Midbrain (tissue), 1 donor: ENCODE data around the gene HS3ST4.
"Not testable (repeated sequence)": the region's sequence is repeated elsewhere in the genome, so short reads cannot be mapped to it uniquely, and the experiment has no call there.

Experiments
- DNase-seq: peaks from one replicate; lab custom pipeline; 2025; lab: John Stamatoyannopoulos, UW

HS3ST4 gene

DNA sequence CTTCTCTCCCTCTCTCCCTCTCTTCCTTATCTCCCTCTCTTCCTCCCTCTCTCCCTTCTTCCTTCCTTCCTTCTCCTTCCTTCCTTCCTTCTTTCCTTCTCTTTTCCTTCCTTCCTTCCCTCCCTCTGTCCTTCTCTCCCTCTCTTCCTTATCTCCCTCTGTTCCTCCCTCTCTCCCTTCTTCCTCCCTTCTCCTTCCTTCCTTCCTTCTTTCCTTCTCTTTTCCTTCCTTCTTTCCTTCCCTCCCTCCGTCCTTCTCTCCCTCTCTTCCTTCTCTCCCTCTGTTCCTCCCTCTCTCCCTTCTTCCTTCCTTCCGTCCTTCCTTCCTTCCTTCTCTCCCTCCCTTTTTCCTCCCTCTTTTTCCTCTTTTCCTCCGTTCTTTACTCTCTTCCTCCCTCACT, 38.6 kb downstream of the HS3ST4 start:
- no peak for DNase-seq

DNA sequence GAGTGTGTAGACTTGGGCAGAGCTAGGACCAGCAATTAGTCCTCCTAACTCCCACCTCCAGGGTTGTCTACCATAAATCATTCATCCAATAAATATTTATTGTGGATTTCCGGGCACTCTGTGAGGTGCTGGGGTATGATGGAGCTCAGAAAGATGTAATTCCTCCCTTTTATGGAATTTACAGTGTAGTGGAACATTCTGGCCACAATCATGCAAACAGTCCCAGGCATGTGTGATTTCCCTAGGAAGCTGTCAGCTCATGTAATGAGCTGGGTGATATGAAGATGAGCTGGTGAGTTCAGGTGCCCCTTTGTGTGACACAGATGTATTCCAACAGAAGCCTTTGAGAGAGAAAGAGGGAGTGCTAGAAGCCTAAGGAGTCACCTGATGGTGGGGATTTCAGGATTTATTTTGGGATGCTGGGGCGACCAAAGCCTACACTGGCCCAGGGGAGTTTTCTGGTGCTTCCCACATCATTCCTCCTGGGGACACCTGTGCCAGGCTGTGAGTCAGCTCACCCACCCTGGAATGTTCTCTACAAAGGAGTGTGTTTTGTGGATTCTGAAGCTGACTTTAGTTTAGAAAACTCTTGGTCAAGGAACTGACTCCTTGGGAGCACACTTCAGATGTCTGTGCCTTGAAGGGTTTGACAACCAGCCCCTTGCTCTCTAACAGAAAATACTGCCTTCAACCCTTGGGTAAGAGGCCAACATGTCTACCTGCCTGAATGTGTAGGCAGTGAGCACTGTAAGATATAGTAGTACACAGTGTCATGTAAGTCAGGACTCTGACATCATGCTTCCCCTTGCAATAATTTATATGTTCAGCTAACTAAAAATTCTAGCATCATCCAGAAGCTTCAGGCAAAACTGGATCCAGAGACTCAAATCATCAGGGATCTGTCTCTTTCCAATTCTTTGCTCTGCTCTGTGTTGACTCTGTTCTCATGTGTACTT, 42.9 kb downstream of the HS3ST4 start:
- no peak for DNase-seq

DNA sequence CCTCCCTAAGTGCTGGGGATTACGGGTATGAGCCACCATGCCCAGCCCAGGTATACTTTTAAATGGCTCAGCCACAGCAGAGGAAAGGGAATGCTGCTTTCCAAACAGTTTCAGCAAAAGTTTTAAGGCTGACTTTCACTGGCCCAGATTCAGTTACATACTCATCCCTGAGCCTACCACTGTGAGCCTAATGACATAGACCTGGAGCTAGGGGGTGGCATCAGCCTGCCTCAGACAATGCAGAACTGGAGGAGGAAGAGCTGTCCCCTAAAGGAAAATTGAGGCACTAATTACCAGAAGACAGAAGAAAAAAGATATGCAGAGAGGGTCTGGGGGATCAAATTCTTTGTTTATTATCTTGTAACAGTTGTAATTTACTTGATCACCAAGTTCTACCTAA, 43.9 kb downstream of the HS3ST4 start:
- DNase-seq = no peak

DNA sequence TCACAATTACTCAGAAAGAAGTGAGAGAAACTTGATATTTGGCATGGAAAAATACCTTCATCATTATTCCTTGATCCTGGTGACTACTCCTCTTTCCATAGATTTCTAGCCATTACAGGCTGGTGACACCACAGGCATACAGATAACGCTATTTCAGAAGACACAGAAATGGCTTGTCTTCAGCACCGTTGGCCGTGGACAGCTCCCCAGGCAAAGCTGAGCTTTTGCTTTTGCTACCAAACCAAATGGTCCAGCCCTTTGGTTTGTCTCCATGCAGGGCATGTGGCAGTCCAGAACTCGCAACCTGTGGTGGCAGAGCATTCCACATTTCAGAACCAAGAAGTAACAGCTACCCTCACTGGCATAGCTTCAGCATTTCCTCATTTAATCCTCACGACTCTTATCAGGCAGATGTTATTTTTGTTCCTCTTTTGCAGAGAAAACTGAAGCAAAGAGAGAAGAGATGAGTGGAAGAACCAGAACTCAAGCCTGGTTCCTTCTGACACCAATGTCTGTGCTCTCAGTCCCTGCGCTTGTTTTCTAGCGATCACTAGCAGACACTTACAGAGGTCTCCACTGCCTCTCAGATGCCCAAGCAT, 55.5 kb downstream of the HS3ST4 start:
- no peak for DNase-seq

DNA sequence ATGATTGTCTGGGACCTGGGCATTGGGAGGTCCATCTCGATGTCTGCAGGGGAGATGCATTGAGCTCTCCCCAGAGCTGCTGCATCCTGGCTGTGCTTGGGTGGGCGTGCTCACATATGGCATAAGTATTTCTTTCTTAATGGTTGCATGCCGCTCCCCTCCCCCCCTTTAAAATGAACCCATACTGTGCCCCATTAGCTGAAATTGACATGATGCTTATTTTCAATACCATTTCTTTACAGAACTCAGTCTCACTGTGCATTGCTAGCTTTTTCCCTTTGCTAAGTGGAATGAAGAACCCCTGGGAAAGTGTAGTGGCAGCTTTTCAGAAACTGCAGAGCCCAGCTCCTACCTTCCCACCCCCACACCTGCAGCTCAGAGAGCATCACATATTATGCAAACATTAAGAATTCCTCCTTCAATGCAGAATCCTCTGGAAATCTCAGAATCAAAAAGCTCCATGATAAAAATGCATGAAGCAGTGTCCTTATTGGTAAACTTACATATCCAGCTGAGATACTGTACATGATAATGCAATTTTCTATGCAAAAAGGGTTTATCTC, 56.4 kb downstream of the HS3ST4 start:
- no peak for DNase-seq

DNA sequence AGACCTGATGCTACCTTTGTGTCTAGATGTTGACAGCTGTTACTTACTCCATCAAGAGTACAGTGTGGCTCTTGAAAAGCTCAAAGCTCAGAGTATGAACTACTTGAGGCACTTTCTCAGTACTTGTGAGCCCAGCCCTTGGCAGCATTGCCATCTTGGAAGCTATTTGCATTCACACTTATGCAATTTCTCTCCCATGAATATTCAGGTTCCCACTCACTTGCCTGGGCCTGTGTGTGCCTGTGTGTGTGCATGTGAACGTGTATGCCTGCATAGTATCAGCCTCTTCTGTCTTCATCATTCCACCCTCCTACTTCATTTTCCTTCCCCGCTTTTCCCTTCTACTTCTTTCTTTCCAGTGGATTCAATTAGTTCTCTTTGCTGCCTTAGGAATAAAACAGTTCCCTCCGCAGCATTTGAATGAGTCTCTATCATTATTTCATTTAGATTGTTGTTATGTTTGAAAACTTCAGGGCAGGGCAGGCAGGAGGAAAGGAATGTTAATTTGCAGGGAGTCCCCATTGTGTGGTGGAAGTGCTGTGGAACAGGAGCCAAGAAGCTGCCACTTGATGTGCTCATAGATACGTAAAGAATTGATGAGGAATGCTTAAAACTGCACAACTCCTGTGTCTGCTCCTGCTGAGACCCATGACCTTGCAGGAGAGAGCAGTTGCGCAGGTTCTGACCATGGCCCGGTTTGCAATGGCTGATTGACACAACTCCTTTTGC, 58.9 kb downstream of the HS3ST4 start:
- no peak for DNase-seq

DNA sequence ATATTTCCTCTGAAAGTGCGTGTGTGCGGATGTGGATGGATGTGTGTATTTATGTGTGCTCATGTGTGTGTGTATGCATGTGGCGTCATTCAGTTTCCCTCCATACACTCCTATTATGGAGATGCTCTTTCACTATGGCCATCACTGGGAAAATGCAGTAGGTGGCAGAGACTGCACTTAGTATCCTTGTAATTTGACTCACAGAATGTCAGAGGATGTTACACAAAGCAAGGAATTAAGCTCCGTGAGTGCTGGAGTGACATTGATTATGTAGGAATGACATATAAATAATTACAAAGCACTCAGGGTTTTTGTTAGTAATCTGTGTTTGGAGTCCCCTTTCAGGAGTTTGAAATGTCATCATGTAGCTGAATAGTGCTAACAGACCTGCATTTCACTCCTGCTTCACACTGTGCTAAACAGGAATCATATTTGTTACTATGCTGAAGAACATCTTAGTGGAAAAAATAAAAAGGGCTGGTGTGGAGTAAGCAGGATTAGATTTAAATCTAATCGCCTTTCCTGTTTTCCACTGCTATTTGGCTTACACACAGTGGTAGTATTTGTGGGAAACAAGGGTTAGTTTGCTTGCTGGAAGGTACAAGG, 59.6 kb downstream of the HS3ST4 start:
- no peak for DNase-seq

DNA sequence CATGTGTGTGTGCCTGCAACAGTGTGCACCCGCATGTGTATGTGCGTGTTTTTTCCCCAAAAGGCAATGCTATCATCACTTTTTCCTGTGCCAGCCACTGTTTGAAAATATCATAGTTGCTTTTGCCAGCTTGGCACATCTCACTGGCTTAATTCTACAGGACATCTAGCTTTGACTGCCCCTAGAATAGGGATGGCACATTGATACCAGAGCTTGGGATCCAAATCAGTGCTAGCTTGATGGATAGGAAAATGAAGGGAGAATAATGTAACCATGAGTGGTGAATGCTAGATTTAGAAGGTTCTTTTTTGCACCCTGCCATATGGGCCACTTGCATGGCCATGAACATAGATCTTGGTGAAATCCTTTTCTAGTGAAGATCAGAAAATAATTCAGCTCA, 72.7 kb downstream of the HS3ST4 start:
- DNase-seq = no peak

DNA sequence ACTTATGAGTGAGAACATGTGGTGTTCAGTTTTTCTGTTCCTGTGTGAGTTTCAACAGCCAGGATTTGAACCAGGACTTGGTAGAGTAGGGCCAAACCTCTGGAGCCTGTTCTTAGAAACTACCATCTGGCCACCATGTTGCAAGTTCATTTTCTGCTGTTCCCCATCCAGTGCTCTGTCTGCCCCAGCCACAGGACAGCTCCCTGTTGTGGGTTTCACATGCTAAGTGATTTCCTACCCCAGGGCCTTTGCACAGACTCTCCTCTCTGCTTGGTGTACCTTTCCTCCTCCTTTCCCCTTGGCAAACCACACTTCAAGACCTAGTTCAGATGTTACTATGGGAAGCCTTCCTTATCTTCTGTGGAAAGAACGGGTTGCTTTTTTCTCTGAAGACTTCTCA, 79.5 kb downstream of the HS3ST4 start:
- DNase-seq = no peak

DNA sequence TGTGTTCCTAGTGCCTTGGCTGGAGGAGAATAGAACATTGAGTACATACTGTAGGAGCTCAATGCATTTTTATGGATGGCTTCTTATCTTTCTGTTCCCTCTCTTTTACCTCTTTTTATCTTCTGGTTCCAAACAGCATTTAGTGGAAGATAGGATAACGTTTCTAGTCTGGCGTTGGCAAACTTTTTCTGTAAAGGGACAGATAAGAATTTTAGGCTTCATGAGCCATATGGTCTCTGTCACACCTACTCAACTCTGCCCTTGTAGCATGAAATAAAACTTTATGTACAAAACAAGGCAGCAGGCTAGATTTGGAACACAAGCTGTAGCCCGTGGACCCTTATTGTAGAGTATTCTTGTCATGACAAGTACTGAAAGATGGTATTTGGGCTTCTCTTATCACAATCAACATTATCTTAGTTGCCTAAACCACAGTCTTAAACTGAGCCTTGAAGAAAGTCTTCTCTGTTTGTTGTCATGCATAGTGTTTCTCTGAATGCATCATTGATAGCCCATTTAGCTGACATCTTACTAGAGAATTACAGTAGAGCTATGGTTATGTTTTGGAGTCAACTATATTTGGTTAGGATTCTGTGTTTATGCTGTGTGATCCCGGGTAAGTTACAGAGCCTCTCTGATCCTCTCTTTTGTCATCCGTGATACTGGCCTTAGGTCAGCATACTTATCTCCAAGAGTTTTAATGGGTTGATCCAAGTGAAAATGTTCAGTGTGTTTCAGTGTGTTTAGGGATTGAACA, 80.2 kb downstream of the HS3ST4 start:
- no peak for DNase-seq

DNA sequence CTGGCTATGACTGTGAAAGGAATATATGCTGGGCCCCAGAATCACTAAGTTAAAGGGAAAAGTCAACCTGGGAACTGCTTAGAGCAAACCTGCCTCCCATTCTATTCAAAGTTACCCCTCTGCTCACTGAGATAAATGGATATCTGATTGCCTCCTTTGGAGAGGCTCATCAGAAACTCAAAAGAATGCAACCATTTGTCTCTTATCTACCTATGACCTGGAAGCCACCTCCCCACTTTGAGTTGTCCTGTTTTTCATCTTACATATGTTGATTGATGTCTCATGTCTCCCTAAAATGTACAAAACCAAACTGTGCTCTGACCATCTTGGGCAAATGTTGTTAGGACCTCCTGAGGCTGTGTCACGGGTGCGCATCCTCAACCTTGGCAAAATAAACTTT, 84.5 kb downstream of the HS3ST4 start:
- DNase-seq = not testable (repeated sequence)

DNA sequence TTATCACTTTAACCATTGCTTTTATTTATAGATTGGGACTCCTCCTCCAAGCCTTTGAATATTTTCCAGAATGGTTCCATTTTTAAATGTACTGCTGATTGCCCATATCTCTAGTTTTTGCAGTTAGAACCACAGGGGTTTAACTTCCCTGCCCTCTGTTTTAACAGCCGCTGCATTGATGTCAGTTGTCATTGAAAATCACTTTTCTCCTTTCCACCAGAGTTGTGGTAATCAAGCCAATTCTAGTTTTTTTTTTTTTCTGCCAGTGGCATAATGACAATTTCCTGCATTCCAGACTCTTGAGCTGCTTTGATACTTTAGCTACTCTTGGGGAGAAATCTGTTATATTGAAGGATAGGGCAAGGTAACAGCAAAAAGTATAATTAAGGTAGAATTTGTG, 91.5 kb downstream of the HS3ST4 start:
- DNase-seq = no peak

DNA sequence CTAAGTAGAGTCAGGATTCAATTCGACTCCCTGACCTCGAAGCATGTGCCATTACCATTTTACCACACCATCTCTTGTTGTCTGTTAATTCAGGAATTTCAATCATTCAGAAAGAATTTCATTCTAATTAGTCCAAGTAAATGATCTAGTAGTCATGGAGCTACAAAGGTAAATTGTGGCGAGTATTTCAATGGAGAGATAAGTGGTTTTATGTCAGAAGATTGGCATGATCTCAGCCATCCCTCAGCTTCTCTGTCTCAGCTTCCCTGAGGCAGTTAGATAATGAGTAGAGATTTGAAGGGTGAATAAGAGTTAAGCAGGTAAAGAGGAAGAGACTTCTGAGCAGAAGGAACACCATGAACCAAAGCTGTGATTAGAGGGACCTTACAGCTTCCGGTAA, 93.6 kb downstream of the HS3ST4 start:
- DNase-seq = no peak

DNA sequence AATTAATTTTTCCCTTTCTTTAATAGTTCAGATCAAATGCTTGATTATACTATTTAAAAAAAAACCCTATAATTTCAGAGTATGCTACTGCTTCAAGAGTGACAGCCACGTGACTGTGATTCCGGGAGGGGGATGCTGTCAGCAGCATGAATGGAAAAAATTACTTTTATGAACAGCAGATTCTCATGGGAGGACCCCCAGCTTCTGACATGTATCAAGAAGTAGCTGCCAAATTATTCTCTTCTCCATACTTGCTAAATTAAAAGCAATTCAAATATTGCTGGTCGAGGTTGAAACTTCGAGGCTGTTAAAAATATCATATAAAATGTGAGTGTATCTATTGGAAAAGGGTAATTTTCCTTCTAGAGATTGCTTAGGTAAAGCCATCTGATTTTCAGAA, 95.0 kb downstream of the HS3ST4 start:
- no peak for DNase-seq

DNA sequence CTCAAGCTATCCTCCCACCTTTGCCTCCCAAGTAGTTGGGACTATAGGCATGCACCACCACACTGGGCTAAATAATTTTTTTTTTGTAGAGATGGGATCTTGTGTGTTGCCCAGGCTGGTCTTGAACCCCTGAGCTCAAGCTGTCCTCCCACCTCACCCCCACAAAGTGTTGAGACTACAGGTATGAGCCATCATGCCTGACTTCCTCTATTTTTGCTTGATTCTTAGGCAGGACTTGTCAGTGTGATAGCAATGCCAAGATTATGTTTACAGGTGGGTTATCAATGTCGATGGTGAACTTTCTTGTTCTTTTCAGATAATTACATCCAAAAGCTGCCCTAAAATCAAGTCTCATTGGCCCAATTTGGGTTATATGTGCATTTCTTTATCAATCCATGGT, 96.9 kb downstream of the HS3ST4 start:
- DNase-seq = no peak

DNA sequence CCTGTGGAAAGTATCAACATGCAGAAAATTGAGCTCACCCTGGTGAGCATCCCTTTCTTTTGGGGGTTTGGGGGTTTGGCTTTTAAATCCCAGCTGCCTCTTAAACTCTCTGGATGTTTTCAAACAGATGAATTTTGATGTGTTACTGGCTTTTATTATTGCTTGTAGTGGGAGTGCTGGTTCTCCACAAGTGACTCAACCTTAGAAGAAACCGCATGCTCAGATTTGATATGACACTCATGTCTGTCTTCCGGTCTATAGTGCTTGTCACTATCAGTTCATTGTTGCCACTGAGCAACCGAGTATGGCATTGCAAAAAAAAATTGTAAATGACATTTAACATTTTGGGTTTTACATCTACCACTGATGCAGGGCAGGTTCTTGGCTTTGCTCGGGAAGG, 104.5 kb downstream of the HS3ST4 start:
- no peak for DNase-seq

DNA sequence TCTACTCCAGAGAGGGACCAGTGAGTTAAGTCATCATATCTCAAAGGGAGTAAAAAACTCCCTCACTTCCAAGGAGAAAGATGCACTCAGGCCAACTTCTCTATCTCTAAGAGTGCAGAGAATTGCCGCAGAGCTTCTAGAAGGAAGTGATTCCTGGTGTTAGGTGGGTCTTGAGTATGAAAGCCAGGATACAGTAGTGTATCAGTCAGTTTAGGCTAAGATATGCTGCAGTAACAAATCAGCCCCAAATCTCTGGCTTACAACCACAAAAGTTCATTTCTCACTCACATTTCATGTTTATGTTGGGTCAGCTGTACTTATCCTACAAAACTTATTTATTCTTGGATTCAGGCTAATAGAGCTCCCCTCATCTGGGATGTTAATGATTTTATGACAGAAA, 106.3 kb downstream of the HS3ST4 start:
- DNase-seq = no peak

DNA sequence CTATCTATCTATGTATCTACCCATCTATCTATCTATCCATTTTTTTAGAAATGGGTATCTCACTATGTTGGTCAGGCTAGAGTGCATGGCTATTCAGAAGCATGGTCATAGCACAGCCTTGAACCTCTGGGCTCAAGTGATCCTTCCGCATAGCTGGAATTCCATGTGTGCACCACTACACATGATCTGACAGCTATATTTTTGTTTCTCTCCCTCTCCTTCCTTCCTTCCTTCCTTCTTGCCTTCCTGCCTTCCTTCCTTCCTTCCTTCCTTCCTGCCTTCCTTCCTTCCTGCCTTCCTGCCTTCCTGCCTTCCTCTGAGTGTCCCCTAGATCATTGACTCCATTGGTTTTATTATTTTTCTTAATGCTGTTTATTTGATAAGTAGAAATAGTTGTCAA, 108.1 kb downstream of the HS3ST4 start:
- DNase-seq = no peak

DNA sequence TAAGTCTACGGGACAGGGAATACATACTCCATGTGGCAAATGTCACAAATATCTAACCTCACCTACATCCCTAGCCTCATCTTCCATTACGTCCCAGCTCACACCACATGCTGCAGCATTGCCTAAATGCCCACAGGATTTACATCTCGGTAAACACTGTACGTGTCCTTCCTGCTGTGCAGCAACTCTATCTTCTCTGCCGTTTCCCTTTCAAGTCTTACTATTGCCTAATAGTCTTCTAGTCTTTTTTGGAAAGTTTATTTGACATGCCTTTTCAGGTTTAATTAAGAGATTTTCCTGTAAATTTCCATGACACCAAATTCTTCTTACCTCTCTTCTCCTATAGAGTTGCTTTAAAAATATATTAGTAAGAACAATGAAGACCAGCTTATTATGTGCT, 120.5 kb downstream of the HS3ST4 start:
- no peak for DNase-seq

DNA sequence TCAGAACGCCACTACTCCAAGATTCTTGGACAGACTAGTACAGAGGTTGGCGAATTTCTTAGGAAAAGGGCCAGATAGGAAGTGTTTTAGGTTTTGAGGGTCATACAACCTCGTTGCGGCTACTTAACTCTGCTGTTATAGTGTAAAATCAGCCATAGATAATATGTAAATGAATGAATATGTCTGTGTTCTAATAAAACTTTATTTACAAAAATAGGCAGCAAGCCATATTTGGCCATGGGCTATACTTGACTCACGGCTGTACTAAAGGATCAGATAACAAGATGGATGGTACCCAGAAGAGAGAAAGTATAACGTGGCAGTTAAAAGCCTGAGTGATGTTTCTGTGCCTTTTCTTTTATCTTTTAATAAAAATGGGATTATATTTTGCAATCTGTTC, 125.5 kb downstream of the HS3ST4 start:
- no peak for DNase-seq

DNA sequence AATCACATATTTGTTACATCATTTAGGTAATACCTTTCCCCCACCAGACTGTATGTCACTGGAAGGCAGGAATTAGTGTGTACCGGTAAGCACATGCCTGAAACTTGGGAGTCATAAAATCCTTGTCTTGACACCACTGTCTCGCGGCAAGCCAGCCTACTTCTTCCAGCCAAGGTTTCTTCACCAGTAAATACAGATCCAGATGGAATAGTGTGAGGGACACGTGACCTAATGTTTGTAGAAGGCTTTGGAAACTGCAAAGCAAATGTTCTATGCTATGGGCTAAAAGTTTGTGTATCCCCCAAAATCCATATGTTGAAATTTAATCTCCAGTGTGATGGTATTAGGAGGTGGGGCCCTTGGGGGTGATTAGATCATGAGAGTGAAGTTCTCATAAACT, 126.1 kb downstream of the HS3ST4 start:
- no peak for DNase-seq
